HG02981 (cell line): ENCODE measurements around the gene PPP1R3F.
"Not testable (repeated sequence)": the region's sequence is repeated elsewhere in the genome, so short reads cannot be mapped to it uniquely, and the experiment has no call there.

Source experiments
- ATAC-seq: cut with Tn5 transposase; IDR thresholded peaks from one replicate; pipeline ENCODE4 v1.9.1; 2021; ENCODE audit warnings: mild to moderate bottlenecking, moderate library complexity; ENCODE audit not compliant: unreplicated experiment

Gene PPP1R3F

DNA sequence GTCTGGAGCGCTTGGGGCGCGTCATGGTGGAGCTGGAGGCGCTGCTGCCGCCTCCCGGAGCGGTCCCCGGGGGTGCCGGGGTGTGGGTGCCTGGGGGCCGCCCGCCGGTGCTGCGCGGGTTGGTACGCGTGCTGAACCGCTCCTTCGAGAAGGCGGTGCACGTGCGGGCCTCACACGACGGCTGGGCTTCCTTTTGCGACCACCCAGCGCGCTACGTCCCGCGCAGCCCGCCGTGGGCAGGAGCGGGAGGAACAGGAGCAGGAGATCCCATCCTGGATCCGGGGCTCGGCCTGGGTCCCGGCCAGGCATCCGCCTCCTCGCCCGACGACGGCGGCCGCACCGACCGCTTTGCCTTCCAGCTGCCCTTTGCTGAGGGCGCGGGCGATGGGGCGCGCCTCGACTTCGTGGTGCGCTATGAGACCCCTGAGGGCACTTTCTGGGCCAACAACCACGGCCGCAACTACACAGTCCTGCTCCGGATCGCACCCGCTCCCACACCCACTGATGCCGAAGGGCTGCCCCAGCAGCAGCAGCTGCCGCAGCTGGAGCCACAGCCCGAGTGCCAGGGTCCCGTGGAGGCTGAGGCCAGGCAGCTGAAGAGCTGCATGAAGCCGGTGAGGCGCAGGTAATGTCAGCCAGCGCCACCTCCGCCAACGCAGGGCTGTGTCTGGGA, 792 bp downstream of the PPP1R3F start:
- ATAC-seq: no peak

DNA sequence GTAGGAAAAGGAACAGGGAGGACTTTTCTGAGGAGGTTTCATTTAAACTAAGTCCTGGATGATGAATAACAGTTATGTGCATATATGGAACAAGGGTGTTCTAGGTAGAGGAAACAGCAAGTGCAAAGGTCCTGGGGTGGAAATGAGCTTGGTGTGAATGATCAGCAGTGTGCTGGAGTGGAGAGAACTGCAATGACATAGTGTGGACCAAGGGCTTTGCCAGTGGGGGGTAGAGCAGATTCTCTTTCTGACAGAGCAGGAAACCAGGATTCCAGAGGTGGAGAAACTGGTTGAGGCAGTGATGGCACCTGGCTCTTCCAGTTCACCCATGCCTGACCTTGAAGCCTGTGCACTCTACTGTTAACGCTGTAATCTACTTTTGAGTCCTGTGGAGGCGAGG, 1.7 kb downstream of the PPP1R3F start:
- no peak for ATAC-seq

DNA sequence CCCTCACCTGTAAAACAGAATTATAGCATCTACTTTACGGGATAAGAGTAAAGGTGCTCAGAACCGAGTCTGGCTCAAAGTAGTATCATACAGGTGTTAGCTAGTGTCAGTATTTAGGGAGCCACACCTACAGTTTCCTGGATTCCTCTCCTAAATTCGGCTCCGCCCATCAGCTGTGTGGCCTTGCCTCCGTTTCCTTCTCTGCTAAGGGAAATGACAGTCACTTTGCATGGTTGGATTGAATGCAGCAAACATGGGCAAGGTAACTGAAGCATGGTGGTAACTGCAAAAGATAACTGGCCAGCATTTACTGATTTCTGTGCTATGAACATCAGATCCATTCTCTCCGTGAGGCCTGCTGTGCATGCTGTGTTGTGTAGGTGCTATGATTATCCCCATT, 2.8 kb downstream of the PPP1R3F start:
- no peak for ATAC-seq

DNA sequence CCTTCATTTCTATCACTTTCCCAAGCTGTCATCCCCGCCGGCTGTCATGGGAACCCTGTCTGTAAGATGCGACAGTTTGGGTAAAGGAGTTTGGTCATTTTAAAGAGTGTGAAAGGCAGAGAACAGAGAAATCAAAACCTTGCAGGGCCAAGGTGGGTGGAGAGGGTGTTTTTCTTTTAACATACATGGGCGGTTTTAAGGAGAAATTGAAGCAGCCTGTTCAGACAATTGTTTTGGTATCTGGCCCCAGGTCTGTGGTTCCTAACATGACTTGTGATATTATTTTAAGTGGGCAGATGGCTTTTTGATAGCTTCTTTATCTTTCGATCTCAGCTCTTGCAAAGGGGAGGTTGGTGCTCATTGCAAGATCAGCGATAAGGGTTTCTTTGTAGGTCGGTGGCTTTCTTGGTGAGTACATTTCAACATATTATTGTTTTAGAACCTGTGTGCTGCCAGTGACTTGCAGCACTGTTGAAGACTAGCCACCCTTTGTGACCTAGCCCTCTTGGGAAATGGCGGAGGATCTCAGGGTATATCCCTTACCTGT, 3.7 kb downstream of the PPP1R3F start:
- ATAC-seq: no peak

DNA sequence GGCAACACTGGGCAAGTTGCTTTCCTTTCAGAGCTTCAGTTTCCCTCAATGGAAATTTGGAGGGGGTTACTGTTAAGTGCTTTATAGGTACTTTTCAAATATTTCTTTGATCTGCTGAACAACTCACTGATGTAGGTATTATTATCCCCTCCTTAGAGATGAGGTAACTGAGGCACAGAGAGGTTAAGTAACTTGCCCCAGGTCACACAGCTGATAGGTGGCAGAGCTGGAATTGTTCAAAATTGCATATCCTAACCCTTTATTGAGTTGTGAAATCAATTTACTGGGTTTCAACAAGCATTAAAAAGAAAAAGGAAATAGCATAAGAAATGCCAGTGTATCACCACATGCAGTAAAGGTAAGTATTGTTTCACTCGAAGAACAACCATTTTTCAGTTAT, 6.6 kb downstream of the PPP1R3F start:
- no peak for ATAC-seq

DNA sequence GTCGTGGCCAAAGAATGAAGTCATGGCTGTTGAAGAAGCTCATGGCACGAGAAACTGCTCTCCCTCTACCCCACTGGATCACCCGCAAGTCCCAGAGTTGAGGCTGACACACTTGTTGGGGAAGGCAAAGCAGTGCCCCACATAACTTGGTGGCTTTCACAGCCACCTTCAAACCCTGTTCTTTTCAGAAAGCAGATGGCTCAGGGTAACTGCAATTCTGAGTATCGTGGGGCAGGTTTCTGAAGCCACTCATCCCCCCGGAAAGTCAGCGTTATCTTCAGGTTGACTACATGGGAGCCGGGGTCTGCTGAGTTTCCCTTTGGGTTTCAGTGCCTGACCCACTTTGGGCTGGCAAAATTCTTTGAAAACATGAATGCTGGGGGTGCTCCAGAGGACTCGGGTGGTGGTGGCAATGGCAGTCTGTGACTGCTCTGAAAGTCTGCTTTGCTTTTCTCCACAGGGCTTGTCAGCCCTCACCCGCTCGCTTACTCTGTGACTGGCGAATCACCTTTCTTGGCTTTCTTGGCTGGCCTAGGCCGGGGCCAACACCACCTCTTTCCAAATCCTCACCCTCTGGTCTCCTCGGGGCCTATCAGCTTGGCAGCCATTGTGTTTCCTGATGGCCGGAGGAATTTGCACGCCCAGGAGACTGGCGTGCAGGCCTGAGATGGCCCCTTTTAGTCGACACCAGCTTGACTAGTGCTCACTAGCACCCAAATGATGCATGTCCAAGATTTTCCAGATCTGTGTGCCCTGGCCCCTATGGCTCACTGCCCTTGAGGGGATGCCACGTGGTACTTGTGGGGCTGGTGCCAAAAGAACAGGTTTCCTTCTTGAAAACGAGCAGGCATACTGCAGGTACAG, 7.3 kb downstream of the PPP1R3F start:
- ATAC-seq: no peak

DNA sequence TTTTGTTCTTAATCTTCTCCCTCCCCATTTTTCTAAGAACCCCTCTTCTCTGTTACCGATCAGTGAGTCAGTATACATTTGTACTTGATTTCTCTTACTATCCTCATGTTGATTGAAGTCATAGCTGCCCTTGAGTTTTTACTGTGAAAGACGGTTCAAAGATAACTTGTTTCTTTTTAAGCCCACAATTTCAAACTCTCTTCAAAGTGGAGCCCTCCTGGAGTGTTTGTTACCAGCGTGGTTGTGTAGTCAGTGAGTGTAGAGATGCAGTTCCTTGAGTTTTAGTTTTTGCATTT, 7.9 kb downstream of the PPP1R3F start:
- no peak for ATAC-seq

DNA sequence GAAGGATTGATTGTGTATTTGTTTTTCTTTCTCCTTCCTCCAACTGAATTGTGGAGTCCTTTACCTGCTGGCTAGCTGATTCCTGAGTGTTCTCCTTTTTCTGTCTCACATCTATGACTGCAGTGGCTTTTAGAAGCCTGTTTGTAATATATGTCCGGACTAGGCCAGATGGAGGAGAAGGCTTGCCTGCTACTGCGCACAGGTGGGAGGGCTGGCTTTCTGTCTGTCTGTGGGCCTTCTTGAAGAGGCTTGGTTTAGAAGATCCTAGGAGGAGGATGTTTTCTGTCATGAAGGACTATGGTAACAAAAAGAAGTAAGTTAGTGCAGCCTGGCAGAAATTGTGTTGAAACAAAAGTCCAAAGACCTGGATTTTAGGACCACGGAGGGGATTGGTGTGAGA, 8.5 kb downstream of the PPP1R3F start:
- ATAC-seq: no peak

DNA sequence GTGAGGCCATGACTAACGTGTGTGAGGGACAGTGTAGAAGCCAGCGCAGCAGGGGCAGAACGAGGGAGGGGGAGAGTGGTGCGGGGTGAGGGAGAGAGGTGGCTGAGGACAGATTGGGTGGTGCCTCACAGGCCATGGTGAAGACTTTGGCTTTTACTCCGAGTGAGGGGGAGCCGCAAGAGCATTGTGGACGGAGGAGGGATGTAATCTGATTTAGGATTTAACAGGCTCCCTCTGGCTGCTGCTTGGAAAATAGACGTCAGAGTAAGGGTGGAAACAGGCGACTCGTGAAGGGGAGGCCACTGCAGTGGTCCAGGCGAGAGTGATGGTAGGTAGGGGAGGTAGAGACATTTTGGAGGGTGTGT, 13.0 kb downstream of the PPP1R3F start:
- ATAC-seq: no peak

DNA sequence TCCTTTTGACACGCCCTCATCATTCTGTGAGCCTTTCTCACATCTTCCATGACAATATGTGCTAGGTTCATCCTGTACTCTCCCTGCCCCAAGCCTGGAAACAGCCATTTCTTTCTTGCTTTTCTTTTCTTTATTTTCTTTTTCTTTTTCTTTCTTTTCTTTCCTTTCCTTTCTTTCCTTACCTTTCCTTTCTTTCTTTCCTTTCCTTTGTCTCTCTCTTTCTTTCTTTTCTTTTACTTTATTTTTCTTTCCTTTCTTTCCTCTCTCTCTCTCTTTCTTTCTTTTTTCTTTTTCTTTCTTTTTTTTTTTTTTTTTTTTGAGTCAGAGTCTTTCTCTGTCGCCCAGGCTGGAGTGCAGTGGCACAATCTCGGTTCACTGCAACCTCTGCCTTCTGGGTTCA, 14.6 kb downstream of the PPP1R3F start:
- no peak for ATAC-seq

DNA sequence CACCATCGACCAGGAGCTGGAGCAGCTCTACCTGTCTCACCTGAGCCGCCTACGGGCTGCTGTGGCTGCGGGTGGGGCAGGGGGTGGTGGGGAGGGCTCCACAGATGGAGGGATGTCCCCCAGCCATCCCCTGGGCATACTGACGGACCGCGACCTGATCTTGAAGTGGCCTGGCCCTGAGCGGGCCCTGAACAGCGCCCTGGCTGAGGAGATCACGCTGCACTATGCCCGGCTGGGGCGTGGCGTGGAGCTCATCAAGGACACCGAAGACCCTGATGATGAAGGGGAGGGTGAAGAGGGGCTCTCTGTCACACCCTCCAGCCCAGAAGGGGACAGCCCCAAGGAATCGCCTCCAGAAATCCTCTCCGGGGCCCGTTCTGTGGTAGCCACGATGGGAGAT, 16.5 kb downstream of the PPP1R3F start:
- ATAC-seq: no peak

DNA sequence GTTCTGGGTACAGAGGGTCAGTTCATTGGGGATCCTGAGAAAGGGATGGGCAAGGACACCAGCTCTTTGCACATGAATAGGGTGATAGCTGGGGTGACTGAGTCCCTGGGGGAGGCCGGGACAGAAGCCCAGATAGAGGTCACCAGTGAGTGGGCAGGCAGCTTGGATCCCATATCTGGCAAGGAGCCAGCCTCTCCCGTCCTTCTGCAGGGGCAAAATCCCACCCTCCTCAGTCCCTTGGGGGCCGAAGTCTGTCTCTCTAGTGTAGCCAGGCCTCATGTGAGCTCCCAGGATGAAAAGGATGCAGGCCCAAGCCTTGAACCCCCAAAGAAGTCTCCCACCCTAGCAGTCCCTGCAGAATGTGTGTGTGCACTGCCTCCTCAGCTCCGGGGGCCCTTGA, 17.0 kb downstream of the PPP1R3F start:
- no peak for ATAC-seq

DNA sequence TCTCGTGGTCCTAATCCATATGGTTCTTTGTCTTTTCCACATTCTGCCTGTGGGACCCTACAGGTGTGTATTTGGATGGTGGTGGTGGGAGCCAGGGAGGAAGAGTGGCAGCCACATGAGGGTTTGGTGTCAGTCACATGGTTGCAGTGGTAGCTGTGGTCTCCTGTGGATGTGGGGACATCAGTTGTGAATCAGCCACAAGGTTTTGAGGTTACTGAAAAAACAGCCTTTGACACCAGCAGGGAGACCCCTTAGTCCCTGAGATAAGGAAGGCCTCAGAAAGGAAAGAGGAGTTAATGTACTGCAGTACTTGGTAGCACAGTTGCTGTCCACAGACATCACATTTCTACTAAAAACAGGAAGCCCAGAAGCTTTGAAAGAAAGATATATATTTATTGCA, 18.1 kb downstream of the PPP1R3F start:
- no peak for ATAC-seq

DNA sequence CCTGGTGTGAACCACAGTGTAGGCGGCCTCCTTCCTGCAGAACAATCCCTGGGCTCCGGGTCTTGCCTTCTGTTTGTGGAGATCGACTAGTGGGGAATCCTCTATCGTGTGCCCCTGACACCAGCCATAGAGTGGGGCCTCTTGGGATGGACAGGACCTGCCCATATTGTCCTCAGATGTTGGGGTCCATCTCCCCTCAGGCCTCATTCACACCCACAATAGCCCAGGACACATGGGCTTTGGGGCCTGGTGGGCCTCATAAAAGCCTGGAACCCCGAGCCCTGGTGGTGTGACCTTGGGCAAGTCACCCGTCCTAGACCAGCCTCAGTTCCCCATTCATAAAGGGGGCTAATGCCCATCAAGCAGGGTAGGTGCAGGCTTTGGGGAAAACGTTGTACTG, 20.6 kb downstream of the PPP1R3F start:
- ATAC-seq: no peak

DNA sequence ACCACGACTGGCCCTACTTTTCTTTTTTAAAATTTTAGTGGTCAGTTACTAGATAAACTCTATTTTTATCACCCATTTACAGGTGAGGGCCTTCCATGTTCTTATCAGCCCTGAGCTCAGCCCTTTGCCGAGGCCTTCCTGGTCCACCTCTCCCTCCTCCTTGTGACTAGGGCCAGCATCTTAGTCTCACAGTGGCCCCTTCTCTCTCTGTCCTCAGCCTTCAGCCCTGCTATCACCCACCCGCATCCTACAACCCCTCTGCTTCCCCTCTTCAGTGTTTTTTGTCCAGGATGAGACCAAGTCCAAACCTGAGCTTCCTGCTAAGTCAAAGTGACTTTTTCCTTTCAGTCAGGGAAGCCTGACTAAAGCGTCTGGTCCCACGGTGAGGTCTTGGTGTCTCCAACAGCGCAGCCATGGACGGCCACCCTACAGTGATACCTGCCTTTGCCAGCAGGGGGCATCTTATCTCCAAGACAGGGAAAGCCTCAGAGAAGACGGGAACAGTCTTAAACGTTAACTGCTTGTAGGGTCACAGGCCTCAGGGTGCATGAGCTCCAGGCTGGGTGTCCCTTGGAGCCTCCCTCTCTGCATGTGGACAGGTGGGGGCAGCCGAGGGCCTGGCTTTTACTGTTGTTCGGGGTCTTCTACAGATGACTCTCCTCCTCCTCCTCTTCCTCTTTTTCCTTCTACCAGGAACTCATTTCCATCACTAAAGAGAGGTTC, 22.2 kb downstream of the PPP1R3F start:
- ATAC-seq: no peak

DNA sequence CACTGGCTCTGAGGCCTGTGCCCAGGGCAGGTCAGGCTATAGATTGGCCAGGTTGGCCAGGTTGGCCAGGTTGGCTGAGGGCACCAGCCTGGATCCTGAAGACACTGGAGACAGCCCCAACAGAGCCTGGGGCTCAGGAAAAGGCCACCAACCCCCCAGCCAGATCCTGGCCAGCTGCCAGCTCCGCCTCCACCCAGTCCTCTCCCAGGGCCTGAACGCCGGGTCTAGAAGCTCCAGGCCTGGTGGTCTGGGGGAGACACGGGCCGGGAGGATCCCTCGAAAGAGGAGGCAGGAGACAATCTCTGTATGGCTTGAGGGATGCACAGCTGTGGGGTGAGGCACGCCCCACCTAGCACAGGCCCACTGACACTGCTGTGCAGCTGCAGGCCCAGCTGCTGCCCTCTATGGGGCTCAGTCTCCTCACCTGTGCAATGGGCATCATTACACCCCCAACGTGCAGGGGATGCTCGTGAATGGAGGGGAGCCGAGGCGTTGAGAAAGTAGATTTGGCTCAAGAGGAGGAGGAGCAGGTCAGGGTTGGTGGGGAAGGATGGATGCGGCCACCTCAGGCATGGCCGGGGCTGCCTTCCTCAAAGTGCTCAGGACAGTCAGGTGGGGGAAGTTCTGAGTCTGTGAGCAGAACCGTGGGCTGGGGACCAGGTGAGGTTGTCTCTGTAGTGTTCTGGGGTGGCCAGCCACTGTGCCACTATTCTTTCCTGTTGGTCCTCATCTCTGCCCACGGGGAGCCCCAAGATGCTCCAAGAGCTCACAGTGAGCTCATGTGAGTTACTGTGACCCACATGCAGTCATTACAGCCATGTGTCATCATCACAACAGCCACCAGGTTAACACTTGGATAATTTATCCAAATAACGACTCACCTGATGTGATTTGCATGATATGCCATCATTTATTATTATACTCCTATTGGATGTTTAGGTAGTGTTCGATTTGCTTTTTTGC, 23.1 kb downstream of the PPP1R3F start:
- no peak for ATAC-seq

DNA sequence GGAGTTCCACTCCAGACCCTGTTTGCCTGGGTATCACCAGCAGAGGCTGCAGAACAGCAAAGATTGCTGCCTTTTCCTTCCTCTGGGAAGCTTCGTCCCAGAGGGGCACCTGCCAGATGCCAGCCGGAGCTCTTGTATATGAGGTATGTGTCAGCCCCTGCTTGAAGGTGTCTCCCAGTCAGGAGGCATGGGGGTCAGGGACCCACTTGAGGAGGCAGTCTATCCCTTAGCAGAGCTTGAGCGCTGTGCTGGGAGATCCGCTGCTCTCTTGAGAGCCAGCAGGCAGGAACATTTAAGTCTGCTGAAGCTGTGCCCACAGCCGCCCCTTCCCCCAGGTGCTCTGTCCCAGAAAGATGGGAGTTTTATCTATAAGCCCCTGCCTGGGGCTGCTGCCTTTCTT, 29.7 kb downstream of the PPP1R3F start:
- not testable (repeated sequence) for ATAC-seq

DNA sequence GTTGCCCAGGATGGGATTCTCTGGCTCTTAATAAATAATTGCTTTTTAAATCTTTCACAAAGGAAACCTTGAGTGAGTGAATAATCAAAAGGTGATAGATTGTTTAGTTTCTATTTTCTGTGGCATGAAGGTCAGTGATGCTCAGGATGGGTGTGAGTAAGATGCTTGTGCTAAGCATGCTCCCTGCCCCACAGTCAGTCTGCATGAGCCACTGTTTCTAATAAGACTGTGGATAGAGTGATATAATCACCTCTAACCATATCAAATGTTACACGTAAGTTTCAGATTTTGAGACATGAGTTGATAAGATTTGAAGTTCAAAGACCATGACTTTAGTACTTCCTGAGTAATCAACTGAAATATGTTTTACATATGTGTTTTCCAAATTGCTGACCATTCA, 31.1 kb downstream of the PPP1R3F start:
- no peak for ATAC-seq

DNA sequence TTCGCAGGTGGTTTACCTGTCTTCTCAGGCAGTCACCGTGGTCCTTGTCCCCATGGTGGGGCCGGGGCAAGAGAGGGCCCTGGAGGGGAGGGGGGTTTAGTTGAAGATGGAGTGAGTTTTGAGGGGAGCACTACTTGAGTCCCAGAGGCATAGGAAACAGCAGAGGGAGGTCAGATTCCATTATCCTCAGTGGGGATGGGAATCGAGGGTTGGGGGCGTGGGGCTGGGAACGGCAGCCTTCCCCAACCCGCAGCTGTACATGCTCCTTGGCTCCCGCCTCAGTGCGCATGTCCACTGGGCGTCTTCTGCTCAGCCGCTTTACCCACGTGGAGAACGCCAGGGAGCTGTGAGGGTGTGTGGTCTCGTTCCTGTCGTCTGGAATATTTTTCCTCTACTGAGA, 33.8 kb downstream of the PPP1R3F start, which contains the start of gene GAGE10:
Gene GAGE10, plus strand, starts transcription at position 301 of the 400 bp plus-strand sequence. CDS start 1,214 bp downstream, outside the sequence.
- no peak for ATAC-seq

DNA sequence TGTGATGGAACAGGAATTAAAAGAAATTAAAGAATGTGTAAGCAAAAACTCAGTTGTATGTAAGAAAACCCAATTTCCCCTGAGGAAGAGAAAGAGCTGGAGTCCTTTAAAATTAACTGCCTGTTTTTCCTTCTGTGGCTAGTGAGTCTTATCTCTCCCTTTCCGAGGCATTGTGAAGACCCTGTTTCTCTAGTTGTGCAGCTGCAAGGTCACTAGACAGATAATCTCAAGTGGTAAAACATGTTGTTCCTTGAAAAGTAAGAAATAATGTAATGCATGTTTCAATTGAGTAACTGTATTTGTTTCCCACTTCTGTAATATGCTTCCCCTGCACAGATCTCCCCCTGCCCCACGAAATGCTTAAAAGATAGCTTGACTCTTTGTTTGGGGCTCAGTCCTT, 38.2 kb downstream of the PPP1R3F start:
- not testable (repeated sequence) for ATAC-seq
